Body of pancreas (tissue), 4 donors: ENCODE data around the gene NUDT22. TPM values are rescaled to one million over a fixed set of nuclear protein-coding genes. Genes with fewer than 3 reads are reported as not detected.

Experiments used
- ATAC-seq: fragments of 150-250 bp; one replicate; pipeline ENCODE4 v1.9.1; 2016
- DNase-seq, 4 donors: peaks; one replicate each; pipeline ENCODE4 v3.0.0-alpha.2; 2019
- H3K27ac ChIP-seq, 4 donors: fragments of 200-600 bp; sonication (generic); 1 replicate in 3 of 4; 2 replicates in 1 of 4; pipeline versions ENCODE4 v1.5.1 to v1.6.1; 2016 to 2019; ENCODE audit warnings: mild to moderate bottlenecking in 1 of 4, mixed read lengths in 1 of 4, moderate library complexity in 1 of 4
- H3K27me3 ChIP-seq, 2 donors: fragments of 200-600 bp; sonication (generic); one replicate each; pipeline ENCODE4 v1.6.0; 2016; ENCODE audit warnings: mild to moderate bottlenecking in 1 of 2
- H3K36me3 ChIP-seq, 2 donors: fragments of 200-600 bp; sonication (generic); replicated peaks in 1 of 2; 2 replicates each; pipeline ENCODE4 v1.5.1; 2016; ENCODE audit warnings: low read depth in 2 of 2; ENCODE audit not compliant: insufficient read depth in 1 of 2
- H3K4me1 ChIP-seq: fragments of 200-600 bp; sonication (generic); one replicate; pipeline ENCODE4 v1.6.0; 2016
- H3K4me3 ChIP-seq, 2 donors: fragments of 200-600 bp; sonication (generic); 1 replicate in 1 of 2; 2 replicates in 1 of 2; pipeline ENCODE4 v1.5.1; 2016 to 2019
- H3K9me3 ChIP-seq, 3 donors: fragments of 200-600 bp; sonication (generic); 1 replicate in 2 of 3; 2 replicates in 1 of 3; pipeline ENCODE4 v1.5.1; 2016
- POLR2A ChIP-seq, 3 donors: fragments of 450-650 bp; IDR thresholded peaks; one replicate each; pipeline ENCODE4 v1.6.1; 2016; ENCODE audit warnings: antibody characterized with exemption in 3 of 3, mild to moderate bottlenecking in 2 of 3
- WGBS, 2 donors: methylation state at CpG; one replicate each; pipeline ENCODE4 v1.1.5; 2017; 5-methylcytosine and 5-hydroxymethylcytosine counted together
- intact Hi-C: fragments of 100-400 bp; cut with DNase I; formaldehyde crosslinking; loops from one replicate; pipeline ENCODE4 v1.15.1; 2023
- total RNA-seq, 2 donors: library from RNA; depleted of rRNA; stranded (reverse); fragments of >200 nt; gene quantifications; one replicate each; pipeline ENCODE4 v1.1.0, GENCODE V29; 2016
- TF ChIP-seq, protein P1 (sequence below), 7 experiments: fragments of 450-650 bp in 4 of 7; fragments of 200-600 bp in 3 of 7; sonication (generic) in 3 of 7; IDR thresholded peaks; one replicate each; pipeline ENCODE4 v1.5.1; 2016 to 2019; ENCODE audit warnings: antibody characterized with exemption in 7 of 7

The NUDT22 gene
- total RNA-seq, 2 donors from 2014 or later = 45.9 to 73.5 TPM

DNA sequence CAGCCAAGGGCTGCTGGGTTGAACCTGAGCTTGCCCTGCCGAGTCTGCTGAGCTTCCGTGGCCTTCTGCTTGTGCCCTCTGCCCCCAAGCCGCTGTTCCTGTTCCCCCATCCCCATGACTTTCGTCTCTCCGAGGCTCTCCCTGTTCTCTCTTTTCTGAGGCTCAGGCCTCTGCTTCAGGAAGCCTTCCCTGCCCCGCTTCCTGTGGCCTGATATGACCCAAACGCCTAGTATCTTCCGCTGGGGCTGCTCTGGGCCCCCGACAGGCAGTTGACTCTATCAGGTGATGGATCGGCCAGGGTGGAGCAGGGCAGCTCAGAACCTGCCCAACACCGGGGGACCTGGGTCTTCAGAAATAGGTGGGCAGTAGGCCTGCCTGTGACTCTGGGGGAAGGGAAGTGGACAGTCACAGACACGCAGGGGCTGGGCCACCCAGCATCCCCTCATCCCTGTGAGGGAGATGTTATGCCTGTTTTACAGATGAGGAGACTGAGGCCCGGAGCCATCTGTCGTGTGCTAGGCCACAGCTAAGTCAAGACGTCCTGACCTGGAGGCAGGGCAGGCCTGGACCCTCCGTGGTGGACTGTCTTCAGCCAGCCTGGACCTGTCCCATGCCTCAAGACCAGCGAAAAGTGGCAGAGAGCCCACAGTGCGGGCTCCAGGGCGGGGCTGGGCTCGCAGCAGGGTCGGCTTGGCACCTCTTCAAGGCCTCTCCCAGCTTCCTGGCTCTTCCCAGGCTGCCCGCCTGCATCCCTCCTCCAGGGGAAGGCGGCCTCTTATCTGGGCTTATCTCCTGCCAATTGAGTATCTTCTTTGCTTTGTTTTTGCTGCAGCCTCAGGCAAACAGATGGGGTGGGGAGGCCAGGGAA lies 42.2 kb downstream of the NUDT22 start:
- H3K4me1 ChIP-seq = peaks cover 36% of the 10 kb centered on the region
- no peak overlapping the region for H3K4me3 ChIP-seq
- no peaks in the 10 kb centered on the region for H3K36me3 ChIP-seq
- no peak for TF ChIP-seq POLR2A (IDR thresholded peaks at IDR 0.05)
- TF ChIP-seq, protein P1, sequence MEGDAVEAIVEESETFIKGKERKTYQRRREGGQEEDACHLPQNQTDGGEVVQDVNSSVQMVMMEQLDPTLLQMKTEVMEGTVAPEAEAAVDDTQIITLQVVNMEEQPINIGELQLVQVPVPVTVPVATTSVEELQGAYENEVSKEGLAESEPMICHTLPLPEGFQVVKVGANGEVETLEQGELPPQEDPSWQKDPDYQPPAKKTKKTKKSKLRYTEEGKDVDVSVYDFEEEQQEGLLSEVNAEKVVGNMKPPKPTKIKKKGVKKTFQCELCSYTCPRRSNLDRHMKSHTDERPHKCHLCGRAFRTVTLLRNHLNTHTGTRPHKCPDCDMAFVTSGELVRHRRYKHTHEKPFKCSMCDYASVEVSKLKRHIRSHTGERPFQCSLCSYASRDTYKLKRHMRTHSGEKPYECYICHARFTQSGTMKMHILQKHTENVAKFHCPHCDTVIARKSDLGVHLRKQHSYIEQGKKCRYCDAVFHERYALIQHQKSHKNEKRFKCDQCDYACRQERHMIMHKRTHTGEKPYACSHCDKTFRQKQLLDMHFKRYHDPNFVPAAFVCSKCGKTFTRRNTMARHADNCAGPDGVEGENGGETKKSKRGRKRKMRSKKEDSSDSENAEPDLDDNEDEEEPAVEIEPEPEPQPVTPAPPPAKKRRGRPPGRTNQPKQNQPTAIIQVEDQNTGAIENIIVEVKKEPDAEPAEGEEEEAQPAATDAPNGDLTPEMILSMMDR (IDR thresholded peaks at IDR 0.05) = no peak
- no peaks in the 10 kb centered on the region for H3K27me3 ChIP-seq
- H3K9me3 ChIP-seq = no peaks in the 10 kb centered on the region
- 43 to 48% methylated on average over 18 to 23 of the region's 23 CpGs for WGBS, 2 donors
- peak overlapping the region; percentile 95 to 98 (median 96) for H3K27ac ChIP-seq
- peak; percentile 68 to 83 (median 74) for DNase-seq
- ATAC-seq = no peak
- intact Hi-C loops = no loop called here

DNA sequence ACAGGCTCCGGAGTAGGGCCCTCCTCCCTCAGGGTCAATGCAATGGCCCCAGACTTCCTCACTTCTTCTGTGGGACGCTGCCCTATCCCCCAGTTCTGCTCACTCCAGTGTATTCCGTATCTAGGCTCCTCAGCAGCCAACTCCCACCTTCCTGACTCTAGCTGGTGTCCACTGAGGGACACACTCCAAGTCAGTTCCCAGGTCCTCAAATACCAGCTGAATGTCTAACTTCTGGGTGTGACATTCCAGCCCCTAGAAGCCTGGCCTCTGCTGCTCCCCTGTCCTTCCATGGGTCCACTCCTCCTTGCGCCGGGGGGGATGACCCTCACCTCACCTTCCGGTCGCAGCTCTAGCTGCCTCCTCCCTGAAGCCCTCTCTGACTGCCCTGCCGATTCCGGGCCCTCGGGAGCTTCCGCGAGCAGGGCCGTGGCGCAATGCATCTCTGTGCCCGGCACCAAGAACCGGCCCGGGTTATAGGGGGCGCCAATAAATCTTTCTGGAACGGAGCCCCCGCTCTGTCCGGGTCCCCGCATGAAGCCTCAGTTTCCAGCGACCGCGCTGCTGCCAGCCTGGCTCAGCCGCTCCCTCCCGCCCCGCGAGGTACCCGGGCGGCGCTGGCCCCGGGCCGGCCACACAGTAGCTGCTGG lies 42.9 kb downstream of the NUDT22 start:
- TF ChIP-seq POLR2A (IDR thresholded peaks at IDR 0.05) = no peak
- TF ChIP-seq, protein P1 (IDR thresholded peaks at IDR 0.05) = no peak
- H3K4me1 ChIP-seq = peaks cover 43% of the 10 kb centered on the region
- no peaks in the 10 kb centered on the region for H3K36me3 ChIP-seq
- H3K27ac ChIP-seq = peak overlapping the region; percentile 95 to 98 (median 96)
- peak; percentile 9 for ATAC-seq
- DNase-seq = peak; percentile 57 to 65 (median 60)
- H3K27me3 ChIP-seq = no peaks in the 10 kb centered on the region
- peak overlapping the region; percentile 5 to 53 for H3K4me3 ChIP-seq
- intact Hi-C loops = no loop called here
- no peaks in the 10 kb centered on the region for H3K9me3 ChIP-seq
- 0 to 5% methylated on average over 4 to 34 of the region's 34 CpGs for WGBS, 2 donors

DNA sequence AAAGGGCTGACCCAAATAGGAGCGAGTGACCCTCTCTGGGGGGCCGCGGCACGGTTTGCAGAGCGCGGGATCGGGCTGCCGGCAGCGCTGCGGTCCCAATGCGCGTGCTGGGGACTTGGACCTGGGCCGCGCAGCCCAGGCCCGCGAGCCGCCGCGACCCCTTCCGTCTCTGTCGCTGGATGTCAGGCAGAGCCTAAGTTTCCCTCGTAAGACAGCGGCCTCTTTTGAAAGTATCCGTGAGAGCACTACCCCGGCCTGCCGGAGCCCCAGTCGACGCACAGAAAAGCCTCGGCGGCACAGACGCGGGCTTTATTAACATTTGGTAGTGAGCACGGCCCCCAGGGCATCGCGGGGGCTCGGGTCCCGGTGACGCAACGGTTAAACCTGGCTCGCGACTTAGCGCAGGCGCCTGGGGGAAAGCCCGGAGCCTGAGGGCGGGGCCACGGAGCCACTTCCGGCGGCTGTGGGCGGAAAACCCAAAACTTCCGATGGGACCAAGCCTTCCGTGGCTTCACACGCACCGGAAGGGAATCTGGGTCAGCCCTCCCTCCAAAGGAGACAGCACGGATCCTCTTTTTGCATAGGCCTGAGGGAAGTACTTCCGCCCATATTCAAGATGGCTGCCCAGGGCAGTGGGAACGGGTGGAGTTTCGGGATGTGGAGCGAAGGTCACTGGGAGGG lies 43.6 kb downstream of the NUDT22 start:
- Histone ChIP-seq H3K4me1 (peaks cover 44% of the 10 kb centered on the region), H3K4me3 (peak overlapping the region; percentile 53 to 83), H3K27me3 (no peaks in the 10 kb centered on the region), H3K9me3 (no peaks in the 10 kb centered on the region), H3K36me3 (no peaks in the 10 kb centered on the region), H3K27ac (peak overlapping the region; percentile 95 to 98 (median 96))
- intact Hi-C loops = no loop called here
- TF ChIP-seq, protein P1 (IDR thresholded peaks at IDR 0.05) = peak in 3 of 7 experiments; percentile 22 to 29 (median 25)
- peak in 2 of 3 donors; percentile 52 to 66 for TF ChIP-seq POLR2A (IDR thresholded peaks at IDR 0.05)
- peak; percentile 86 for ATAC-seq
- DNase-seq = peak; percentile 98 to 99 (median 98)
- WGBS, 2 donors = 0% methylated on average over 5 to 58 of the region's 58 CpGs

DNA sequence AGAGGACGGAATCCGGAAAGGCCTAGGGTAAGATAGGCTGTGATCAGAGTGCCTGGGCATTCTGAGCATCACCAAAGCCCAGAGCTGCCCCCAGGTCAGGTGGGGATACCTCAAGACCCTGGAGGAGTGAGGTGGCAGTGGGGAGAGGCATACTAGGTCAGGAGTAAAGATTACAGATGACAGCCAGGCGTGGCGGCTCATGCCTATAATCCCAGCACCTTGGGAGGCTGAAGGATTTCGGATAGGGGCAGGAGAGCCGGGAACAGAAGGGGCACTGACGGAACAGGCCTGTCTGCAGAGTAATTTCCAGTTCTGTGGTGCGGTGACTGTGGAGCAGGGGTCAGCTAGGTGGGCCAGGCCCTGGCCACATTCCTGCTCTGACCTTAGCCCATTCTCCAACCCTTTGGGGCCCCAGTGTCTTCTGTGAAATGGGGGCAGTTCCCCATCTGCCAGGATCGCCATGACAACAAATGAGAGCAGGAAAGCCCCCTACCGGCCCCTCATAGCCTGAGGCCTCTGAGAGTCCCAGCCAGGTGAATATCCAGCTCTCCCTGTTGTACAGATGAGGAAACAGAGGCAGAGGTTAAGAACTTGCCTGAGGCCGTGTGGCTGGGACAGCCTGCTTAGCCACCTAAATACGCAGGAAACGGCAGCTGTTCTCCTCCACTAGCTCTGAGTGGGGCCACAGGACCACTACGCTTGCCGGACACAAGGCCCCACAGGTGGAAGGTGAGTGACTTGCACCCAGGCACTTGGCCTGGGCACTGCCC lies 49.1 kb downstream of the NUDT22 start:
- no peak overlapping the region for H3K27ac ChIP-seq
- no peaks in the 10 kb centered on the region for H3K9me3 ChIP-seq
- no peaks in the 10 kb centered on the region for H3K27me3 ChIP-seq
- WGBS, 2 donors = 91 to 96% methylated on average over 9 to 15 of the region's 15 CpGs
- H3K4me1 ChIP-seq = peaks cover 26% of the 10 kb centered on the region
- H3K36me3 ChIP-seq = peaks cover 0 to 3% of the 10 kb centered on the region in 2 donors
- intact Hi-C loops = no loop called here
- H3K4me3 ChIP-seq = no peak overlapping the region
- ATAC-seq = no peak
- TF ChIP-seq, protein P1 (IDR thresholded peaks at IDR 0.05) = no peak
- no peak for TF ChIP-seq POLR2A (IDR thresholded peaks at IDR 0.05)
- DNase-seq = no peak
